Inferior parietal cortex (tissue), 1 donor: ENCODE measurements around the gene CCNG2.
A peak's percentile ranks its signal among the peaks of the same experiment; 100 is the strongest.

Experiments
- DNase-seq: peaks from one replicate; pipeline ENCODE4 v3.0.0-alpha.2; 2016; ENCODE audit errors: extremely low spot score

Gene CCNG2

GRCh38 chr4:77147079-77147782, 9.8 kb upstream of the CCNG2 start:
- no peak for DNase-seq

- no peak for DNase-seq
Measured at GRCh38 chr4:77148078-77148477, 8.9 kb upstream of the CCNG2 start.

- no peak for DNase-seq
Measured at GRCh38 chr4:77149789-77150188, 7.2 kb upstream of the CCNG2 start.

GRCh38 chr4:77151241-77151640, 5.8 kb upstream of the CCNG2 start:
- DNase-seq = no peak

GRCh38 chr4:77152421-77152820, 4.6 kb upstream of the CCNG2 start:
- DNase-seq = no peak

- DNase-seq = no peak
Measured at GRCh38 chr4:77153006-77153405, 4.0 kb upstream of the CCNG2 start.

- no peak for DNase-seq
Measured at GRCh38 chr4:77154065-77154464, 2.9 kb upstream of the CCNG2 start.

GRCh38 chr4:77154761-77155499, 2.1 kb upstream of the CCNG2 start:
- peak; percentile 48 for DNase-seq

GRCh38 chr4:77155631-77156452, 1.2 kb upstream of the CCNG2 start:
- DNase-seq = peak; percentile 52

- DNase-seq = peak; percentile 99
Measured at GRCh38 chr4:77156533-77156911, 485 bp upstream of the CCNG2 start.

- peak; percentile 50 for DNase-seq
Measured at GRCh38 chr4:77157859-77158486, 966 bp downstream of the CCNG2 start.

- DNase-seq = no peak
Measured at GRCh38 chr4:77158487-77158861, 1.5 kb downstream of the CCNG2 start.

- no peak for DNase-seq
Measured at GRCh38 chr4:77159806-77160205, 2.8 kb downstream of the CCNG2 start.

- no peak for DNase-seq
Measured at GRCh38 chr4:77163641-77164040, 6.6 kb downstream of the CCNG2 start.

- DNase-seq = no peak
Measured at GRCh38 chr4:77167173-77167572, 10.2 kb downstream of the CCNG2 start.

- DNase-seq = no peak
Measured at GRCh38 chr4:77167866-77168265, 10.9 kb downstream of the CCNG2 start.

GRCh38 chr4:77169481-77169880, 12.5 kb downstream of the CCNG2 start:
- DNase-seq = no peak

GRCh38 chr4:77170926-77171325, 13.9 kb downstream of the CCNG2 start:
- DNase-seq = no peak

GRCh38 chr4:77172336-77172735, 15.3 kb downstream of the CCNG2 start:
- DNase-seq = no peak

- no peak for DNase-seq
Measured at GRCh38 chr4:77174426-77174825, 17.4 kb downstream of the CCNG2 start.

GRCh38 chr4:77175201-77175611, 18.2 kb downstream of the CCNG2 start:
- no peak for DNase-seq

GRCh38 chr4:77176640-77177039, 19.6 kb downstream of the CCNG2 start:
- DNase-seq = no peak
